Gastroesophageal sphincter (tissue), 4 donors: ENCODE results near the gene TGFBR2. TPM values are rescaled to one million over a fixed set of nuclear protein-coding genes. Genes with fewer than 3 reads are reported as not detected.

Experiments
- ATAC-seq: fragments of 150-250 bp; one replicate; pipeline ENCODE4 v1.9.1; 2016; ENCODE audit warnings: mild to moderate bottlenecking, moderate library complexity
- H3K27ac ChIP-seq, 4 donors: fragments of 200-600 bp; sonication (generic) in 3 of 4; 1 replicate in 3 of 4; 2 replicates in 1 of 4; pipeline ENCODE4 v1.5.1; 2016 to 2019
- H3K27me3 ChIP-seq: fragments of 200-600 bp; sonication (generic); one replicate; pipeline ENCODE4 v1.5.1; 2019
- H3K36me3 ChIP-seq, 2 donors: fragments of 200-600 bp; sonication (generic); one replicate each; pipeline ENCODE4 v1.5.1; 2019; ENCODE audit warnings: control low read depth in 1 of 2
- H3K4me1 ChIP-seq, 3 donors: fragments of 200-600 bp; sonication (generic); 1 replicate in 2 of 3; 2 replicates in 1 of 3; pipeline ENCODE4 v1.5.1; 2016 to 2019; ENCODE audit warnings: control low read depth in 2 of 3
- H3K4me3 ChIP-seq, 2 donors: fragments of 200-600 bp; sonication (generic); one replicate each; pipeline ENCODE4 v1.5.1; 2019; ENCODE audit warnings: mild to moderate bottlenecking in 1 of 2, moderate library complexity in 1 of 2
- H3K9me3 ChIP-seq, 3 donors: fragments of 200-600 bp; sonication (generic); one replicate each; pipeline ENCODE4 v1.5.1; 2017 to 2019; ENCODE audit warnings: control low read depth in 2 of 3
- CTCF ChIP-seq, 4 experiments: fragments of 200-600 bp in 2 of 4; fragments of 450-650 bp in 2 of 4; sonication (generic) in 1 of 4; IDR thresholded peaks; one replicate each; pipeline ENCODE4 v1.5.1; 2017 to 2019; ENCODE audit warnings: antibody characterized with exemption in 4 of 4, mild to moderate bottlenecking in 2 of 4, moderate library complexity in 2 of 4
- EP300 ChIP-seq: sonication (generic); formaldehyde crosslinking; IDR thresholded peaks from one replicate; pipeline ENCODE4 v1.6.1; 2017; ENCODE audit warnings: antibody characterized with exemption, mild to moderate bottlenecking
- POLR2A ChIP-seq, 2 donors: fragments of 450-650 bp; IDR thresholded peaks; one replicate each; pipeline ENCODE4 v1.6.1; 2017; ENCODE audit warnings: antibody characterized with exemption in 2 of 2, mild to moderate bottlenecking in 2 of 2, moderate library complexity in 1 of 2
- POLR2AphosphoS5 ChIP-seq: sonication (generic); formaldehyde crosslinking; IDR thresholded peaks from one replicate; pipeline ENCODE4 v1.6.1; 2017; ENCODE audit warnings: antibody characterized with exemption
- WGBS, 2 donors: methylation state at CpG; one replicate each; pipeline ENCODE4 v1.1.5; 2018; ENCODE audit warnings: low coverage in 1 of 2; 5-methylcytosine and 5-hydroxymethylcytosine counted together
- total RNA-seq, 4 donors: library from RNA; depleted of rRNA; stranded (reverse); fragments of >200 nt; gene quantifications; one replicate each; pipeline ENCODE4 v1.1.0, GENCODE V29; 2016

TGFBR2 gene
- total RNA-seq, 4 donors from 2014 or later = 174 to 297 (median 231) TPM

- Histone ChIP-seq H3K9me3 (no peaks in the 10 kb centered on the region), H3K4me1 (peaks cover 66 to 100% (median 66%) of the 10 kb centered on the region in 3 donors), H3K4me3 (no peak overlapping the region), H3K27ac (peak overlapping the region in 2 of 4 donors; percentile 16 to 77), H3K36me3 (peaks cover 12 to 45% of the 10 kb centered on the region in 2 donors), H3K27me3 (no peaks in the 10 kb centered on the region)
- TF ChIP-seq POLR2A (IDR thresholded peaks at IDR 0.05) (no peak), CTCF (IDR thresholded peaks at IDR 0.05) (no peak), POLR2AphosphoS5 (no peak), EP300 (no peak)
- no peak for ATAC-seq
- WGBS, 2 donors = 21 to 69% methylated on average over 2 of the region's 2 CpGs
Measured at GRCh38 chr3:30686799-30687198, 80.4 kb downstream of the TGFBR2 start.

- Histone ChIP-seq H3K9me3 (no peaks in the 10 kb centered on the region), H3K27me3 (no peaks in the 10 kb centered on the region), H3K36me3 (peaks cover 12 to 58% of the 10 kb centered on the region in 2 donors), H3K4me1 (peaks cover 54 to 100% (median 64%) of the 10 kb centered on the region in 3 donors), H3K27ac (peak overlapping the region; percentile 24 to 79 (median 75)), H3K4me3 (no peak overlapping the region)
- no peak for ATAC-seq
- TF ChIP-seq POLR2A (IDR thresholded peaks at IDR 0.05) = no peak
- no peak for TF ChIP-seq EP300
- TF ChIP-seq POLR2AphosphoS5 = no peak
- no peak for TF ChIP-seq CTCF (IDR thresholded peaks at IDR 0.05)
- WGBS, 2 donors = 83 to 98% methylated on average over 5 to 7 of the region's 8 CpGs
Measured at GRCh38 chr3:30687930-30688570, 81.6 kb downstream of the TGFBR2 start.

GRCh38 chr3:30688776-30689641 is 82.6 kb downstream of the TGFBR2 start:
- ATAC-seq = no peak
- no peaks in the 10 kb centered on the region for H3K9me3 ChIP-seq
- no peak for TF ChIP-seq POLR2AphosphoS5
- no peak for TF ChIP-seq EP300
- TF ChIP-seq CTCF (IDR thresholded peaks at IDR 0.05) = no peak
- no peak overlapping the region for H3K4me3 ChIP-seq
- H3K36me3 ChIP-seq = peaks cover 12 to 62% of the 10 kb centered on the region in 2 donors
- peaks cover 47 to 100% (median 60%) of the 10 kb centered on the region in 3 donors for H3K4me1 ChIP-seq
- 13 to 15% methylated on average over 8 to 10 of the region's 10 CpGs for WGBS, 2 donors
- H3K27ac ChIP-seq = peak overlapping the region; percentile 73 to 83 (median 78)
- no peaks in the 10 kb centered on the region for H3K27me3 ChIP-seq

DNA sequence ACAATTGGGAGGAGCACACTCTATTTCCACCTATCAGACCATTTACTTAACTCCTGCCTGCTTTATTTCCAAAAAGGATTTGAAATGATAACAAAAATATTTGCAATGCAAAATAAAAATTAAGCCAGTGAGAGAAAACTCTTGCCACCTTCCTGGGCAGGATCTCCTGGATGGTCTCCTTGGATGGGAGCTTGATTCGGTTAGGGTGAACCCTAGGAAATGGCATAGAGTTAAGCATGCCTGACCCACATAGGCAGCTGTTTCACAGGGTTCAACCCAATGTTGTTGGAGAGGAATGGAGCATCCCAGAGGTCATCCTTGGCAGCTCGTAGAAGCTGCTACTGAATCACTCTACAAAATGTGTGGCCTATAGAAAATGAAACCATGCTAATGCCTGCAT is 83.8 kb downstream of the TGFBR2 start:
- Histone ChIP-seq H3K4me1 (peaks cover 42 to 94% (median 53%) of the 10 kb centered on the region in 3 donors), H3K36me3 (peaks cover 12 to 73% of the 10 kb centered on the region in 2 donors), H3K27me3 (no peaks in the 10 kb centered on the region), H3K4me3 (no peak overlapping the region), H3K9me3 (no peaks in the 10 kb centered on the region), H3K27ac (peak overlapping the region; percentile 73 to 83 (median 78))
- no peak for ATAC-seq
- TF ChIP-seq POLR2AphosphoS5 (no peak), EP300 (no peak), CTCF (IDR thresholded peaks at IDR 0.05) (no peak), POLR2A (IDR thresholded peaks at IDR 0.05) (no peak)
- WGBS, 2 donors = 60 to 67% methylated on average over 2 of the region's 2 CpGs
